GM12878 (cell line): ENCODE measurements around the gene DDX4. TPM values are rescaled to one million over a fixed set of nuclear protein-coding genes. Genes with fewer than 3 reads are reported as not detected.

Experiments
- ATAC-seq: fragments of 200-7000 bp; cut with Tn5 transposase; 3 replicates; pipeline ENCODE4 v1.9.1; 2020; ENCODE audit warnings: mild to moderate bottlenecking, moderate library complexity
- BruUV-seq: library from RNA; stranded (reverse); fragments of 400-500 nt; replicated peaks from 2 replicates; lab custom pipeline; 2021; lab: Mats Ljungman, UMichigan
- CTCF ChIA-PET: fragments of 300-600 bp; sonication (Branson Sonifier 250); formaldehyde crosslinking; extraction: SDS; loops from one replicate; lab custom pipeline; 2021; ENCODE audit warnings: inconsistent platforms; lab: Yijun Ruan, JAX
- POLR2A ChIA-PET: fragments of 350-600 bp; formaldehyde crosslinking; extraction: SDS; loops from one replicate; lab custom pipeline; 2021; ENCODE audit warnings: inconsistent platforms; lab: Charles Lee
- RAD21 ChIA-PET: fragments of 300-600 bp; sonication (Branson Sonifier 250); formaldehyde crosslinking; loops from one replicate; lab custom pipeline; 2023; ENCODE audit warnings: antibody characterized with exemption; ENCODE audit not compliant: unreplicated experiment; lab: Charles Lee
- SMC1A ChIA-PET: fragments of 300-600 bp; sonication (Branson Sonifier 250); formaldehyde crosslinking; loops from one replicate; lab custom pipeline; 2023; ENCODE audit not compliant: unreplicated experiment, uncharacterized antibody; lab: Charles Lee
- DNase-seq: peaks from one replicate; pipeline ENCODE4 v3.0.0-alpha.2; 2011; ENCODE audit warnings: low read depth, low spot score
- FAIRE-seq: peaks from 3 replicates; lab custom pipeline; 2011; peaks lifted over from hg19 to GRCh38; lab: Jason Lieb, UNC
- H2AFZ ChIP-seq: 2 replicates; pipeline ENCODE4 v1.6.0; 2011; ENCODE audit warnings: low read depth, low read length, control low read depth; ENCODE audit not compliant: control insufficient read depth
- H3K27ac ChIP-seq: 2 replicates; pipeline ENCODE4 v1.5.1; 2011; ENCODE audit warnings: control low read depth; ENCODE audit not compliant: control insufficient read depth, insufficient read depth
- H3K27me3 ChIP-seq, 2 experiments: replicated peaks in 1 of 2; 2 replicates each; pipeline versions ENCODE4 v1.6.0 to v1.6.1; 2011; ENCODE audit warnings: low read length in 1 of 2; ENCODE audit not compliant: control insufficient read depth in 2 of 2, insufficient read depth in 2 of 2
- H3K36me3 ChIP-seq, 2 experiments: 2 replicates each; pipeline ENCODE4 v1.5.1; 2011; ENCODE audit warnings: low read length in 1 of 2; ENCODE audit not compliant: control insufficient read depth in 2 of 2, insufficient read depth in 2 of 2
- H3K4me1 ChIP-seq: 2 replicates; pipeline ENCODE4 v1.6.1; 2011; ENCODE audit warnings: mild to moderate bottlenecking, low read length, moderate library complexity, mixed read lengths; ENCODE audit not compliant: control insufficient read depth, insufficient read depth
- H3K4me2 ChIP-seq: 2 replicates; pipeline ENCODE4 v1.6.0; 2011; ENCODE audit warnings: control low read depth; ENCODE audit not compliant: control insufficient read depth, insufficient read depth
- H3K4me3 ChIP-seq: fragments of 200-600 bp; sonication (generic); 2 replicates; pipeline ENCODE4 v1.5.1; 2016
- H3K79me2 ChIP-seq: 2 replicates; pipeline ENCODE4 v1.6.0; 2011; ENCODE audit warnings: low read length; ENCODE audit not compliant: control insufficient read depth, insufficient read depth
- H3K9ac ChIP-seq: 2 replicates; pipeline ENCODE4 v1.8.0; 2011; ENCODE audit warnings: low read length, control low read depth, mixed read lengths; ENCODE audit not compliant: control insufficient read depth, insufficient read depth
- H3K9me3 ChIP-seq: replicated peaks from 3 replicates; pipeline ENCODE4 v1.5.1; 2011; ENCODE audit warnings: mild to moderate bottlenecking, low read length; ENCODE audit not compliant: control insufficient read depth, insufficient read depth
- H4K20me1 ChIP-seq: 2 replicates; pipeline ENCODE4 v1.6.0; 2011; ENCODE audit not compliant: control insufficient read depth, insufficient read depth
- RCOR1 ChIP-seq: conservative IDR thresholded peaks from 2 replicates; pipeline ENCODE4 v1.6.1; 2012; ENCODE audit warnings: low read depth, low read length, improper control_type of control experiment
- TAF1 ChIP-seq: IDR thresholded peaks from 2 replicates; pipeline ENCODE4 v1.6.1; 2011; ENCODE audit warnings: mild to moderate bottlenecking, low read depth, low read length, borderline replicate concordance
- WRNIP1 ChIP-seq: IDR thresholded peaks from 2 replicates; pipeline ENCODE4 v1.6.1; 2011; ENCODE audit warnings: low read depth, low read length, improper control_type of control experiment, borderline replicate concordance
- WGBS: methylation state at CpG from one replicate; pipeline ENCODE4 v1.1.6; 2016; ENCODE audit warnings: low lambda C conversion rate; ENCODE audit not compliant: insufficient replicate concordance, insufficient coverage; ENCODE audit errors: missing lambda C conversion rate; 5-methylcytosine and 5-hydroxymethylcytosine counted together
- in situ Hi-C: fragments of 300-500 bp; cut with MboI; formaldehyde crosslinking; loops from 9 replicates; pipeline ENCODE4 v1.14.3; 2018; ENCODE audit warnings: mixed read lengths
- intact Hi-C: fragments of 100-400 bp; cut with micrococcal nuclease; formaldehyde crosslinking; loops from one replicate; pipeline ENCODE4 v1.14.2; 2022; ENCODE audit not compliant: unreplicated experiment
- polyA plus RNA-seq, 11 experiments: library from polyadenylated mRNA; depleted of rRNA in 4 of 11; unstranded in 6 of 11; stranded (reverse) in 5 of 11; fragments of >200 nt; fragmentation: Nextera tagmentation in 4 of 11; fragmentation: Illumina TruSeq in 1 of 11; extraction: Ambion mirVana in 4 of 11; extraction: Trizol in 1 of 11; gene quantifications; 1 replicate in 1 of 11; 2 replicates in 10 of 11; pipeline versions ENCODE4 v1.2.1 to v1.2.3, GENCODE V29; 2011 to 2016; ENCODE audit warnings: inconsistent platforms in 2 of 11, missing spikeins in 2 of 11, low read depth in 1 of 11
- total RNA-seq, 4 experiments: library from RNA; depleted of rRNA in 3 of 4; stranded (reverse); fragments of >200 nt in 3 of 4; fragmentation: Illumina TruSeq in 1 of 4; extraction: Trizol in 1 of 4; gene quantifications; 2 replicates each; pipeline versions ENCODE4 v1.2.1 to v1.2.3, GENCODE V29; 2013 to 2021
- TF ChIP-seq, protein P1 (sequence below): IDR thresholded peaks from 2 replicates; pipeline ENCODE4 v1.6.1; 2011; ENCODE audit warnings: borderline replicate concordance, low read depth, mild to moderate bottlenecking, moderate library complexity, low read length; ENCODE audit not compliant: insufficient read depth, poor library complexity, severe bottlenecking
- TF ChIP-seq, protein P2 (sequence below): IDR thresholded peaks from 2 replicates; pipeline ENCODE4 v1.6.1; 2011; ENCODE audit warnings: borderline replicate concordance, low read depth, mild to moderate bottlenecking, moderate library complexity, mixed read lengths, low read length; ENCODE audit not compliant: insufficient read depth; ENCODE audit errors: extremely low read length
- TF ChIP-seq, protein P3 (sequence below): fragments of 450-650 bp; IDR thresholded peaks from 2 replicates; pipeline ENCODE4 v1.6.1; 2017; ENCODE audit warnings: mild to moderate bottlenecking, moderate library complexity
- TF ChIP-seq, protein P4 (sequence below): fragments of 450-650 bp; IDR thresholded peaks from 2 replicates; pipeline ENCODE4 v1.6.1; 2017; ENCODE audit warnings: mild to moderate bottlenecking, low read depth, inconsistent platforms; ENCODE audit not compliant: poor library complexity, severe bottlenecking

The DDX4 gene
- total and polyA plus RNA-seq, 10 of the 15 experiments (the other 5 are each of a cell fraction or from before 2014, with no cell fraction given): 0.05 to 0.36 (median 0.09) TPM; not detected in 4

DNA sequence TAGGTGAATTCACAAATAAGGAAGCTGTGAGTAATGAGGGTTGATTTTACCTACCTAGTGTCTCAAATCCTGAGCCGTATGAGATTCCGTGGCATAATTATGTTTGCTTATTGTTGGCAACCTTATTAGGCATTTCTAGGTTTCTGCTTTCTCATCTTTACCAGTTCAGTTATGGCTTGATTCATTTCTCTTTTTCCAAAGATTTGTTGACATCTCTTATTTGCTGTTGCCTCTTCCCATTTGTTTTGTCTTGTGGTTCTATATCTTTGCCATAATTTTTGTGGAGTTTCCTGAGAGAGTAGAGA lies 113.8 kb downstream of the DDX4 start:
- DNase-seq (no peak), FAIRE-seq (no peak), ATAC-seq (no peak)
- no peak overlapping the region for H2AFZ ChIP-seq
- H3K4me2 ChIP-seq: no peak overlapping the region
- no peaks in the 10 kb centered on the region for H3K9me3 ChIP-seq
- no peaks in the 10 kb centered on the region for H3K36me3 ChIP-seq
- in situ Hi-C loops: no loop called here
- no peaks in the 10 kb centered on the region for H3K4me1 ChIP-seq
- 87% methylated on average over 2 of the region's 2 CpGs for WGBS
- CTCF ChIA-PET: no interaction called here
- POLR2A ChIA-PET: interaction anchor here (0.9 to 1.0 kb wide), 2 partner anchors 13 to 28 kb away, joined by 3 to 5 read pairs; no protein-coding TSS in a partner anchor
- no peak for TF ChIP-seq RCOR1
- TF ChIP-seq, protein P1, sequence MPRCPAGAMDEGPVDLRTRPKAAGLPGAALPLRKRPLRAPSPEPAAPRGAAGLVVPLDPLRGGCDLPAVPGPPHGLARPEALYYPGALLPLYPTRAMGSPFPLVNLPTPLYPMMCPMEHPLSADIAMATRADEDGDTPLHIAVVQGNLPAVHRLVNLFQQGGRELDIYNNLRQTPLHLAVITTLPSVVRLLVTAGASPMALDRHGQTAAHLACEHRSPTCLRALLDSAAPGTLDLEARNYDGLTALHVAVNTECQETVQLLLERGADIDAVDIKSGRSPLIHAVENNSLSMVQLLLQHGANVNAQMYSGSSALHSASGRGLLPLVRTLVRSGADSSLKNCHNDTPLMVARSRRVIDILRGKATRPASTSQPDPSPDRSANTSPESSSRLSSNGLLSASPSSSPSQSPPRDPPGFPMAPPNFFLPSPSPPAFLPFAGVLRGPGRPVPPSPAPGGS: peak; percentile 40
- BruUV-seq: no TSS peak
- SMC1A ChIA-PET: interaction anchor here (2.0 kb wide), 1 partner anchor 18 kb away, joined by 7 read pairs; no protein-coding TSS in a partner anchor
- H3K79me2 ChIP-seq: no peaks in the 10 kb centered on the region
- intact Hi-C loops: no loop called here
- H3K27ac ChIP-seq: no peak overlapping the region
- H4K20me1 ChIP-seq: no peaks in the 10 kb centered on the region
- no peak overlapping the region for H3K4me3 ChIP-seq
- H3K27me3 ChIP-seq: no peaks in the 10 kb centered on the region
- RAD21 ChIA-PET: no interaction called here
- no peak overlapping the region for H3K9ac ChIP-seq

DNA sequence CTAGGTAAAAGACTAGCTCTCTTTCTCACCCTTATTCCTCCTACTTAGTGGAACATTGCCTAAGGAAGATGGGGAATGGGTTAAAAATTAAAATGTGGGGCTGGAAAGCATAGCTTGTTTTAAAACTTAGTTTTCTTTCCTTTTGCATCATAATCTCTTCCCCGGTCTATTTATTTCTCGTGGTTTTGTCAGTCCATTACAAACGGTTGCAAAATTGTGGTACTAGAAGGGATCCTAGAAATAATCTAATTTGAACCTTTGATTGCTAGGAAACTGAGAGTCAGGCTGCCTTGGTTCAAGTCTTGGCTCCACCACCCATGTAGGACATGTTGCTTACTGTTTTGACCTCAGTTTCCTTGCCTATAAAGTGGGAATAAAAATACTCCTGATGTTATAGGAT lies 114.6 kb downstream of the DDX4 start:
- intact Hi-C loops (no loop called here), in situ Hi-C loops (no loop called here)
- ChIA-PET RAD21 (no interaction called here), SMC1A (interaction anchor here (0.7 to 2.0 kb wide), 9 partner anchors 9 to 364 kb away, joined by 3 to 7 read pairs (median 3); no protein-coding TSS in a partner anchor), CTCF (interaction anchor here (1.3 kb wide), 1 partner anchor 25 kb away, joined by 3 read pairs; no protein-coding TSS in a partner anchor), POLR2A (interaction anchor here (0.9 to 1.0 kb wide), 2 partner anchors 14 to 28 kb away, joined by 3 to 5 read pairs; no protein-coding TSS in a partner anchor)
- Histone ChIP-seq H4K20me1 (no peaks in the 10 kb centered on the region), H3K4me2 (no peak overlapping the region), H3K27ac (no peak overlapping the region), H3K36me3 (no peaks in the 10 kb centered on the region), H3K4me1 (no peaks in the 10 kb centered on the region), H2AFZ (no peak overlapping the region), H3K4me3 (no peak overlapping the region), H3K27me3 (no peaks in the 10 kb centered on the region), H3K9ac (no peak overlapping the region), H3K9me3 (no peaks in the 10 kb centered on the region), H3K79me2 (no peaks in the 10 kb centered on the region)
- BruUV-seq: no TSS peak
- DNase-seq (no peak), FAIRE-seq (no peak), ATAC-seq (no peak)
- 43% methylated on average over 3 of the region's 3 CpGs for WGBS
- TF ChIP-seq, protein P2, sequence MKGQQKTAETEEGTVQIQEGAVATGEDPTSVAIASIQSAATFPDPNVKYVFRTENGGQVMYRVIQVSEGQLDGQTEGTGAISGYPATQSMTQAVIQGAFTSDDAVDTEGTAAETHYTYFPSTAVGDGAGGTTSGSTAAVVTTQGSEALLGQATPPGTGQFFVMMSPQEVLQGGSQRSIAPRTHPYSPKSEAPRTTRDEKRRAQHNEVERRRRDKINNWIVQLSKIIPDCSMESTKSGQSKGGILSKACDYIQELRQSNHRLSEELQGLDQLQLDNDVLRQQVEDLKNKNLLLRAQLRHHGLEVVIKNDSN: no peak
- TF ChIP-seq, protein P3, sequence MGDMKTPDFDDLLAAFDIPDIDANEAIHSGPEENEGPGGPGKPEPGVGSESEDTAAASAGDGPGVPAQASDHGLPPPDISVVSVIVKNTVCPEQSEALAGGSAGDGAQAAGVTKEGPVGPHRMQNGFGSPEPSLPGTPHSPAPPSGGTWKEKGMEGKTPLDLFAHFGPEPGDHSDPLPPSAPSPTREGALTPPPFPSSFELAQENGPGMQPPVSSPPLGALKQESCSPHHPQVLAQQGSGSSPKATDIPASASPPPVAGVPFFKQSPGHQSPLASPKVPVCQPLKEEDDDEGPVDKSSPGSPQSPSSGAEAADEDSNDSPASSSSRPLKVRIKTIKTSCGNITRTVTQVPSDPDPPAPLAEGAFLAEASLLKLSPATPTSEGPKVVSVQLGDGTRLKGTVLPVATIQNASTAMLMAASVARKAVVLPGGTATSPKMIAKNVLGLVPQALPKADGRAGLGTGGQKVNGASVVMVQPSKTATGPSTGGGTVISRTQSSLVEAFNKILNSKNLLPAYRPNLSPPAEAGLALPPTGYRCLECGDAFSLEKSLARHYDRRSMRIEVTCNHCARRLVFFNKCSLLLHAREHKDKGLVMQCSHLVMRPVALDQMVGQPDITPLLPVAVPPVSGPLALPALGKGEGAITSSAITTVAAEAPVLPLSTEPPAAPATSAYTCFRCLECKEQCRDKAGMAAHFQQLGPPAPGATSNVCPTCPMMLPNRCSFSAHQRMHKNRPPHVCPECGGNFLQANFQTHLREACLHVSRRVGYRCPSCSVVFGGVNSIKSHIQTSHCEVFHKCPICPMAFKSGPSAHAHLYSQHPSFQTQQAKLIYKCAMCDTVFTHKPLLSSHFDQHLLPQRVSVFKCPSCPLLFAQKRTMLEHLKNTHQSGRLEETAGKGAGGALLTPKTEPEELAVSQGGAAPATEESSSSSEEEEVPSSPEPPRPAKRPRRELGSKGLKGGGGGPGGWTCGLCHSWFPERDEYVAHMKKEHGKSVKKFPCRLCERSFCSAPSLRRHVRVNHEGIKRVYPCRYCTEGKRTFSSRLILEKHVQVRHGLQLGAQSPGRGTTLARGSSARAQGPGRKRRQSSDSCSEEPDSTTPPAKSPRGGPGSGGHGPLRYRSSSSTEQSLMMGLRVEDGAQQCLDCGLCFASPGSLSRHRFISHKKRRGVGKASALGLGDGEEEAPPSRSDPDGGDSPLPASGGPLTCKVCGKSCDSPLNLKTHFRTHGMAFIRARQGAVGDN: no peak
- TF ChIP-seq WRNIP1: no peak
- no peak for TF ChIP-seq TAF1
- TF ChIP-seq, protein P4, sequence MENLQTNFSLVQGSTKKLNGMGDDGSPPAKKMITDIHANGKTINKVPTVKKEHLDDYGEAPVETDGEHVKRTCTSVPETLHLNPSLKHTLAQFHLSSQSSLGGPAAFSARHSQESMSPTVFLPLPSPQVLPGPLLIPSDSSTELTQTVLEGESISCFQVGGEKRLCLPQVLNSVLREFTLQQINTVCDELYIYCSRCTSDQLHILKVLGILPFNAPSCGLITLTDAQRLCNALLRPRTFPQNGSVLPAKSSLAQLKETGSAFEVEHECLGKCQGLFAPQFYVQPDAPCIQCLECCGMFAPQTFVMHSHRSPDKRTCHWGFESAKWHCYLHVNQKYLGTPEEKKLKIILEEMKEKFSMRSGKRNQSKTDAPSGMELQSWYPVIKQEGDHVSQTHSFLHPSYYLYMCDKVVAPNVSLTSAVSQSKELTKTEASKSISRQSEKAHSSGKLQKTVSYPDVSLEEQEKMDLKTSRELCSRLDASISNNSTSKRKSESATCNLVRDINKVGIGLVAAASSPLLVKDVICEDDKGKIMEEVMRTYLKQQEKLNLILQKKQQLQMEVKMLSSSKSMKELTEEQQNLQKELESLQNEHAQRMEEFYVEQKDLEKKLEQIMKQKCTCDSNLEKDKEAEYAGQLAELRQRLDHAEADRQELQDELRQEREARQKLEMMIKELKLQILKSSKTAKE: no peak
